ENCODE results near the gene RXFP1.
"Not testable (repeated sequence)": the region's sequence is repeated elsewhere in the genome, so short reads cannot be mapped to it uniquely, and the experiment has no call there.

The RXFP1 gene

DNA sequence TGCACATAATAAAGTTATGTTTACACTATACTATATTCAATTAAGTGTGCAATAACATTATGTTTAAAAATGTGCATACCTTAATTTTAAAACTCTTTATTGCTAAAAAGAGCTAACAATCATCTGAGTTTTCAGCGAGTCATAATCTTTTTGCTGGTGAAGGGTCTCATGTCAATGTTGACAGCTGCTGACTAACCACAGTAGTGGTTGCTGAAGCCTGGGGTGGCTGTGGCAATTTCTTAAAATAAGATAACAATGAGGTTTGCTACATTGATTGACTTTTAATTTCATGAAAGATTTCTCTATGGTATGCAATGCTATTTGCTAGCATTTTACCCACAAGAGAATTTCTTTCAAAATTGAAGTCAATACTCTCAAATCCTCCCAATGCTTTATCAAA, 91.4 kb downstream of the RXFP1 start:
- DNase-seq (ENCODE audit: low read depth): no peak

DNA sequence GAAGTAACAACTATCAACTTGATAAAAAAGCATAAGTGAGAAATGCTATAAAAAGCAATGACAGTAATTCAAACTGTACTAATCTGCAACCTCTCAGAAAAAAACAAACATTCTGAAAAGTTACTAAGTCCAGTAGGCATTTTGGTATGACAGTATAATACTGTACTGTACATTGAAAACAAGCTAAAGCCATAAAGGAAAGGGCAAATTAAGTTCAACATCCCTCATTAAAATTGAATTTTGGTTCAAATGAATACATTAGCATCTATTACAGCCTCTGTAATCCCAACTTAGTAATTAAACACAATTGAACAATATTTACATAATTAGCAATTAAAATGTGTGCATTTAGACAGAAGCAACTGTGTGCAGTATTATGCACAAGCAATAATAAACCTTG, 96.3 kb downstream of the RXFP1 start:
- no peak for DNase-seq (ENCODE audit: low read depth)

DNA sequence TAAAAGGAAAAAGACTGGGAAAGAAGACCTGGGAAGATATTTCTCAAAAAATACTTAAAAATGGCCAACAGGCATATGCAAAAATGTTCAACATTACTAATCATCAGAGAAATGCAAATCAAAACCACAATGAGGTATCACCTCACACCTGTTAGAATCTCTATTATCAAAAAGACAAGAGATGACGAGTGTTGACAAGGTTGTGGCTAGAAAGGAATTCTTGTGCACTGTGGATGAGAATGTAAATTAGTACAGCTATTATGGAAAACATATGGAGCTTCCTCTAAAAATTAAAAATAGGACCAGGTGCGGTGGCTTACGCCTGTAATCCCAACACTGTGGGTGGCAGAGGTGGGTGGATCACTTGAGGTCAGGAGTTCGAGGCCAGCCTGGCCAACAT, 100.0 kb downstream of the RXFP1 start:
- no peak for DNase-seq (ENCODE audit: low read depth)

DNA sequence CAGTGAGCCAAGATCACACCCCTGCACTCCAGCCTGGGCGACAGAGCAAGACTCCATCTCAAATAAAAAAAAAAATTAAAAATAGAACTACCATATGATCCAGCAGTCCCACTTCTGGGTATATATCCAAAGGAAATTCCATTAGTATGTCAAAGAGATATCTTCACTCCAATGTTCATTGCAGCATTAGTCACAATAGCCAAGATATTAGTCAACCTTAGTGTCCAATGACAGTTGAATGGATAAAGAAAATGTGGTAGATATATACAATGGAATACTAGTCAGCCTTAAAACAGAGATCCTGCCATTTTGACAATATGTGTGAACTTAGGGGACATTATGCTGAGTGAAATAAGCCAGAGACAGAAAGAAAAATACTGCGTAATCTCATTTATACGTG, 100.6 kb downstream of the RXFP1 start:
- no peak for DNase-seq (ENCODE audit: low read depth)

DNA sequence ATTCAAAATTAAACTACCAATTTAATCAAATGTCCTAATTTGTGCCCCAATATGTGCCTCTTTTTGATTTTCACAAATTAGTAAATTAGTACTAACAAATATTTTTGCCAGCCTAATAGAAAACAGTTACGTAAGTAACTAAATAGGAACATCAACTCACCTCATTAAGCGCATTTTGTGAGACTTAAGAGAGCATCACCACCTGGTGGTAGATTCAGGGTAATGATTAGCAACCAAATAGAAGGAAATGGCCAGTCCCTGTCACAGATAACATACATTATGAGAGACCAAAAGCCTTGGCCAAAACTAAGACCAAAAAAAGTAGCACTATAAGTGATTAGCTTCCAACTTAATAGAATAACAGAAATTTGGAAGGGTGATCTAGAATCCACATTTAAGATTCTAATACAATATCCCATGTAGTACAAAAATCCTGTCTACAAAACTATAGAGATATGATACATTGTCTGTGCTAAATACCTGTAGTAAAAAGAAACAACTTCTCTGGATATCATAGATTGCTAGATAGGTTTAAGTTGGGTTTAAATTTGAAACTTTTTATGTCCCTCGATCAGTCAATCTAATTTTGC, 103.3 kb downstream of the RXFP1 start:
- no peak for DNase-seq (ENCODE audit: low read depth)

DNA sequence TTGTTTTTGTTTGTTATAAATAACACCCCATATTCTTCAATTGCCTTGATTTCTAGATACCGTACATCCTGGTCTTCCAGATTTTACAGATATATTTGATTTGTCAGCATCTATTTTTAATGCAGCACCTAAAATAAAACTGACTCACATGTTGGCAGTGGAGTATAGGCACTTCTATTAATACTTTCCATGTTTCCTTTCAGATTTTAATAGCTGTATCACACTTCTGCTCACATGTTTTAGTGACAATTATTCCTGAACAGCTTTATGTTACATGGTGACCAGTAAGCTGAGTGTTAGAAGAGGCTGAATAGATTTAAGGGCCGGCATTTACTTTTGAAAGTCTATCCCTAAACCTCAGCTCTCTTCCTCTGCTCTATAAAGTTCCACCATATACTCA, 103.9 kb downstream of the RXFP1 start:
- no peak for DNase-seq (ENCODE audit: low read depth)

DNA sequence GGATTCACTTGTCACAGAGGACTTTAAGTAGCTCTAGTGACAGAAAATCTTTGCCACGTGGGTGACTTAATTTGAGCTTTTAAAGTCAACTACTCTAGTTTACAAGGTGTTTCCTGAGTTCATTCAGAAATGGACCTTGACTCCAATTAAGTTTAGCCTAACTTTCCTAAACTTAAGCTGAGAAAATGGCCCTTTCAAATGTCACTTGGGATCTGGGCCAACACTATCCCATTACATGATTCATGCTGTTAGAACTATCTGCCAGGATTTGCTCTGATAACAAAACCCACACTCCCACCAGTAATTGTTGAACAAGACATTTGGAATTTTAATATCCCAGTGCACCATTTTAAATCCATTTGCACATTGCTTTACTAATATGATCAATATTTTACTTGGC, 109.2 kb downstream of the RXFP1 start:
- DNase-seq (ENCODE audit: low read depth): no peak

DNA sequence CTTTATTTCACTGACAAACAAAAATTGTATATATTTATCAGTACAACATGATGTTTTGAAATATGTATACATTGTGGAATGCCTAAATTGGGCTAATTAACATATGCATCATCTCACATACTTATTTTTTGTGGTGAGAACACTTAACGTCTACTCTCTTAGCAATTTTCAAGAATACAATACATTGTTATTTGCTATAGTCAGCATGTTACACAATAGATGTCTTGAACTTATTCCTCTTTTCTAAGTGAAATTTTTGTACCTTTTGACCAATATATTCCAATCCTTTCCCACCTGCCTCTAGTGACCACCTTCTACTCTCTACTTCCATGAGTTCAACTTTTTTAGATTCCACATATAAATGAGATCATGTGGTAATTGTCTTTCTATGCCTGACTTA, 114.9 kb downstream of the RXFP1 start:
- no peak for DNase-seq (ENCODE audit: low read depth)

DNA sequence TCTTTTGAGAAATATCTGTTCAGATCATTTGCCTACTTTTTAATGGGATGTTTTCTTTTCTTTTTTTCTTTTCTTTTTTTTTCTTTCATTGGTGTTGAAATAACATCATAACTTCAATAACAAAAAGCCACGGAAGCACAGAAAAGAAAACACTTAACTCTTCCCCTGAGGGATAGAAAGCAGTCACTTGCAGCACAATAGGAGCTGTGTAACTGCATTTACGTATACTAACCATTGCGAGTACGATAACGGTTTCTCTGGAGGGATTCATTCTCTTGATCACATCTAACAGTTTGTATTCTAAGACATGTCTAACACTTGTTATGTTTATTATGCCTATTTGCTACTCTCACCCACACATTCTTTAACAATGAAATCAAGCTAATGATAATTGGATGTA, 122.7 kb downstream of the RXFP1 start:
- no peak for DNase-seq (ENCODE audit: low read depth)

DNA sequence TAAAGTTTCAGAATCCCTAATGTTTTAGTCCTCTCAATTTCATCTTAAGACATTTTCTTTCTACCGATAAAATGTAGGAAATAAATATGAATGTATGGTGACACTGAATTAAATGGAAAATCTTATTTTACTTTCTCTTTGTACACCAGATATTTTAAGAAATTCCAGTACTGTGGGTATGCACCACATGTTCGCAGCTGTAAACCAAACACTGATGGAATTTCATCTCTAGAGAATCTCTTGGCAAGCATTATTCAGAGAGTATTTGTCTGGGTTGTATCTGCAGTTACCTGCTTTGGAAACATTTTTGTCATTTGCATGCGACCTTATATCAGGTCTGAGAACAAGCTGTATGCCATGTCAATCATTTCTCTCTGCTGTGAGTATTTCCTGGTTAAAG, 123.1 kb downstream of the RXFP1 start:
- no peak for DNase-seq (ENCODE audit: low read depth)

DNA sequence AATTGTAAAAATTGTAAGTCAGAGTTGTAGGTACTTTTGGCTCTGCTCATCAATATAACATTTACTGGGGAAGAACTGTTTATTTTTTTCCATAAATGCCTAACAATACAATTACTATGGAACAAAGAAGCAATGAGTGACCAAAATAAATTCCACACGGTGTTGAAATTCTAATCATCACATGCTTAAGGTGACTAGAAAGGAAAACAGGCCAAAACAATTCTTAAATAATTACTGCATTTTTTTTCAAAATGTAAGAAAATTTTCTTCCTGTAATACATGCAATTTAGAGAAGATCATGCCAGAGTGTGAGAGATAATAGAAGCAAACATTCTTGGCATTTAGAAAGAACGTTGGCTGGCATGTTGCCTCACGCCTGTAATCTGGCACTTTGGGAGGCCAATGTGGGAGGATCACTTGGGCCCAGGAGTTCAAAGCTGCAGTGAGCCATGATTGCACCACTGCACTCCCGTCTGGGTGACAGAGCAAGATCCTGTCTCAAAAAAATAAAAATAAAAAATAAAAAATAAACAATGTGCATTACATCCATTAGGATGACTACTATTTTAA, 127.5 kb downstream of the RXFP1 start:
- no peak for DNase-seq (ENCODE audit: low read depth)

DNA sequence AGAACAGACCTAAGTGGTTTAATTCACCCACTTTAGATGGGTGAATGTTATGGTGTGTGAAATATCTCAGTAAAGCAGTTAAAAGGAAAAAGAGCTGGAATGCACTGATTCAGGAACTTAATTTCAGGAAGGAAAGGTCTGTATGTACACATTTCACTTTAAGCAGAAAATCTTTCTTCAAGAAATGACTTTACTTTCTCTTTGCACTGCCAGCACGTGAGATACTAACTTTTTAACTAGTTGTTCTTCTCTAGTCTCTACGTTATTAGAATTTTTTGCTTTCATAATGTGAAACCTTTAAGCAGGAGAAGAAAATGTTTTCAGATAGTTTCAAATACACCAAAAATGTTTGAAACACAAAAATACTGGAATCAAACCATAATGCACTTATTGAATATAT, 131.2 kb downstream of the RXFP1 start:
- DNase-seq (ENCODE audit: low read depth): no peak

DNA sequence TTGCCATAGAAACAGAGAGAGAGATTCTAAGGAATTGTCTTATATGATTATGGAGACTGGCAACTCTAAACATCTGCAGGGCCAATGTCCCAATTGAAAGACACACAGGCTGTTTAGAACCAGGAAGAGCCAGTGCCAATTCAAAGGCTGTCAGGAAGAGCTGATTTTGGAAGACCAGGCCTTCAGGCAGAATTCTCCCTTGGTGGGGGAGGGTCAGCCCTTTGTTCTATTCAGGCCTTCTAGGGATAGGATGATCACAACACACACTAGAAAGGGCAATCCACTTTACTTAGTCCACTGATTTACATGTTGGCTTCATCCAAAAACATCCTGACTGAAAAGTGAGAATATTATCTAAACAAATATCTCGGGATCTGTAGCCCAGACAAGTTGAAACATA, 134.8 kb downstream of the RXFP1 start:
- no peak for DNase-seq (ENCODE audit: low read depth)

DNA sequence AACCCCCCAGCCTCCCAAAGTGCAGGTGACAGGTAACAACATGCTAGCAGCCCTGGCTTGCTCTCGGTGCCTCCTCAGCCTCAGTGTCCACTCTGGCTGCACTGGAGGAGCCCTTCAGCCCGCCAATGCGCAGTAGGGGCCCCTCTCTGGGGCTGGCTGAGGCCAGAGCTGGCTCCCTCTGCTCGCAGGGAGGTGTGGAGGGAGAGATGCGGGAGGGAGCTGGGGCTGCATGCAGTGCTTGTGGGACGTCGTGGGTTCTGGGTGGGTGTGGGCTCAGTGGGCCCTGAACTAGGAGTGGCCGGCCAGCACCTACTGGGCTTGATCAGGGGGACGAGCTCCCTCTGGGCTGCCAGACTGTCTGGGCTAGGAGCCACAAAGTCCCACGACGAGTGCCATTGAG, 135.6 kb downstream of the RXFP1 start:
- DNase-seq (ENCODE audit: low read depth): no peak

DNA sequence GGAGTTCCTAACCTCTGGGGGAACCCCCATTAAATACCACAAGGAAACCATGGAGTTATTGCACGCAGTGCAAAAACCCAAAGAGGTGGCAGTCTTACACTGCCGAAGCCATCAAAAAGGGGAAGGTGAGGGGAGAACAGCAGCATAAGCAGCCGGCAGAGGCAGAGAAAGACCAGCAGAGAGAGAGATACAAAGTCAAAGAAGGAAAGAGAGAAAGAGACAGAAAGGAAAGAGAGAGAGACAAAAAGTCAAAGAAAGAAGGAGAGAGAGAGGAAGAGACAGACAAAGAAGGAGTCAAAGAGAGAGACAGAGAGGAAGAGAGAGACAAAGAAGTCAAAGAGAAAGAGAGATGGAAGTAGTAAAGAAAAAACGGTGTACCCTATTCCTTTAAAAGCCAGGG, 141.6 kb downstream of the RXFP1 start:
- DNase-seq (ENCODE audit: low read depth): not testable (repeated sequence)

DNA sequence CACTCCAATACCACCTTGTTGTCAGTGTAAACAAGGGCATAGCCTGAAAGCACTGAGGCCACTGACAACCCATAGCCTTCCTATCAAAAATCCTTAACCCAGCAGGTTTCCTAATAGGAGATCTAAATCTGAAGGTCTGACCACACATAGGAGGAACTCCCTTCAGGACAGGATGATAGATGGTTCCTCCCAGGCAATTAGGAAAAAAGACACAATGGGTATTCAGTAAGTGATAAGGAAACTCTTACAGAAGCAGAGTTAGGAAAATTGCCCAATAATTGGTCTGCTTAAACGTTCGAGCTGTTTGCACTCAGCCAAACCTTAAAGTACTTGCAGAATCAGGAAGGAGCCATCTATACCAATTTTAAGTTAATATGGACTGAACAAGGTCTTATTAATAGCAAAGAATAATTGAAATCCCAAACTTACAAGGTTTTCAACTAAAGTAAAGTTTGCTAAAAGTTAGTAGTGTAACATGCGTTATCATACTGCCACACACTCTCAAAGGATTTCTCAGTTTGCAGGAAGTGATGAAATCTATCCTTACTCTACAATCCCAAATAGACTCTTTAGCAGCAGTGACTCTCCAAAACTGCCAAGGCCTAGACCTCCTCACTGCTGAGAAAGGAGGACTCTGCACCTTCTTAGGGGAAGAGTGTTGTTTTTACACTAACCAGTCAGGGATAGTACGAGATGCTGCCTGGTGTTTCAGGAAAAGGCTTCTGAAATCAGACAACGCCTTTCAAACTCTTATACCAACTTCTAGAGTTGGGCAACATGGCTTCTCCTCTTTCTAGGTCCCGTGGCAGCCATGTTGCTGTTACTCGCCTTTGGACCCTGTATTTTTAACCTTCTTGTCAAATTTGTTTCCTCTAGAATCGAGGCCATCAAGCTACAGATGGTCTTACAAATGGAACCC, 142.3 kb downstream of the RXFP1 start:
- DNase-seq (ENCODE audit: low read depth): not testable (repeated sequence)

DNA sequence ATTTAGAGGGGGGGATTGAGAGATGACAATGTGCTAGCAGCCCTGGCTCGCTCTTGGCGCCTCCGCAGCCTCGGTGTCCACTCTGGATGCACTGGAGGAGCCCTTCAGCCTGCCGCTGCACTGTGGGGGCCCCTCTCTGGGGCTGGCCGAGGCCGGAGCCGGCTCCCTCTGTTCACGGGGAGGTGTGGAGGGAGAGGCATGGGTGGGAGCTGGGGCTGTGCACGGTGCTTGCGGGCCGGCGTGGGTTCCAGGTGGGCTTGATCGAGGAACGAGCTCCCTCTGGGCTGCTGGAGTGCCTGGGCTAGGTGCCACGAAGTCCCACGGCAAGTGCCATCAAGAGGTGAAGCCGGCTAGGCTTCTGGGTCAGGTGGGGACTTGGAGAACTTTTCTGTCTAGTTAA, 143.1 kb downstream of the RXFP1 start:
- no peak for DNase-seq (ENCODE audit: low read depth)

DNA sequence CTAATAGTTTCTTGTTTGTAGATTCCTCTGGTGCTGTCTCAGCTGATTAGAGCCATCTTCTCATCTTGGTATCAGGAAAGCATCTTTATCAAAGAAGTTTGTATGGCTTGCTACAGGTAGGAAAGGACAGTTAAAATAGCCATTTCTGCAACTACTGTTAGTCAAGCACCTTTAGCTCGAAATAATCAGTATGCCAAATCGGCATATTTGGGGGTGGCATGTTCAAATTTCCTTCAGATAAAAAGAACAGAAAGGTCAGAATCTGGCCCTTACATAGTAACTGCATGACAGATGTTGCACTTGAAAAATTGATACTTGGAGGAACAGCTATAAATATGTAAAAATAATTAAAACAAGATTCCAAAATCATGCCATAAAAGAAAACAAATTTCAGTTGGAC, 145.2 kb downstream of the RXFP1 start:
- DNase-seq (ENCODE audit: low read depth): no peak

DNA sequence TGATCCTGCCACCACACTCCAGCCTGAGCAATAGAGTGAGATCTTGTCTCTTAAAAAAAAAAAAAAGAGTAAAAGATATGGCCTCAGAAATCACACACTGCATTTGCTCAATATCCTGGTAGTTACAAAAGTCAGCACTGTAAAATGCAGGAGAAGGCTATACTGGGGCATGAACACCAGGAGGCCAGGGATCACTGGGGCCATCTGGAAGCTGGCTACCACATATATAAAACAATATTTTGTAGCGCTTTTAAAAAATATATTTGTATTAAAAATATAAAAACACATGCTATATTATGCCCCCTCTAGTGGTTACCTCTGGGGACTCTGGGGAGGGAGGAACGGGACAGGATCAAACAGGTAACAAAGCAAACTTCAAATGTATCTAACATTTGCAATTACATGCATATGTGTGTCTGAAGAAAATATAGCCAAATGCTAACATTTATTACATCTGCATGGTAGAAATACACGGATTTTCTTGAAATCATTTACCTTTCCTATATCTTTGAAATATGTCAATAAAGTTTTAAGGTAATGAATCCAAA, 146.0 kb downstream of the RXFP1 start:
- DNase-seq (ENCODE audit: low read depth): no peak

DNA sequence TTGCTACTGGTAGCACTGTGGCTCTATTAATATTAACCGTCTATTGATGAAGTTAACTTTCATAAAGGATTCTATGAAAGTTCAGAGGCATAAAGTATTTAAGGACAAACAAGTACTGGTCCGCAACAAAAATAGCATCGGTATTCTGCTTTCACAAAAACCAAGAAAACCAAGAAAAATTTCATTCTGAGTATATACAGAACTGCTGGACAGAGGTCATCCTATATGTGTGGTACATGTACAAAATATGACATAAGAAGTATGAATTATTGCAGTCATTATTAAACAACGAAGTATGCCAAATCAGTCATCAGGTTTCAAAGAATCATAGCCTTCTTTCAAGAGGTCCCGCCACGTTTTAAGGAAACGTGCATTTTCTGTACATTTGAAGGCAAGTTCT, 147.6 kb downstream of the RXFP1 start:
- DNase-seq (ENCODE audit: low read depth): no peak

DNA sequence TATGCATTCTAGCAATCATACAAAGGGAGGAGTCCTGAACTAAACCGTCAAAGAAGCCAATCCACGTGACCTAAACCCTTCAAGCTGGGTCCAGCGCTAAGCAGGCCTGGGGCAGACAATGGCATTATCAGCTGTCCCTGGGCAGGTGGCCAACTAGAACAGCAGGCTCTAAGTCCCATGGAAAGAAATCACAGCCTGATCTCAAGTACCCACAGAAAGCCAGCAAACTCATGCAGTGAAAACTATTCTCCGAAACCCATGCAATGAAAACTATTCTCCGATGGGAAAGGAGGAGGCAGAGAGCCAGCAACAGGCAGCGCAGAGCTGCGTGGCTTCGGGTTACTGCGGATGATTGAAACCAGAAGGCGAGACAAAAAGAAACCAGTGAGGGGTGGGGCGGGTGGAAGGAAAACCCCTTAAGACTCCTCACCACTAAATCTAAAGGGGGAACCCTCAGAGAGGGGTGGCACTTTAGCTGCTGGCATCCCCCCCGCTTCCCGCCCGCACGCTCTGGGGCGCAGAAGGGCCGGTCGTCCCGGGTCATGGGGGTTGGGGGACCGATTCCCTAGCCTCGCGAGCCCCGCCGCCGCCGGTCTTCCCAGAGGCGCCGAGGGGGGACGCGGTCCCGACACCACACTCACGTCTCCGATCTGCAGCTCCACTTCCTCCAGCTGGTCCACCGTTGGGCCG, 149.4 kb downstream of the RXFP1 start:
- DNase-seq (ENCODE audit: low read depth): peak; percentile 8

DNA sequence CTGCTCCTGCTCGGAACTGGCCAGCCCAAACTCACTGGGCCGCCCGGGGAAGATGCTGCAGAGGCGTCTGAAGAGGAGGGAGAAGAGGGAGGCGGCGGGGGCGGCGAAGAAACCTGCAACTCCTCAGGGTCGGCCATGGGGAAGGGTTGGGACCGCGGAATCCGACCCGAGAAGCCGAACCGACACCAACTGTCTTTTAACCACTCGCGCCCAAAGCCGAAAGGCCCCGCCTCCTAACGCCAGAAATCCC, 149.9 kb downstream of the RXFP1 start, which contains the start of gene C4orf46:
TSS of gene C4orf46 (minus strand) at position 223 of the 250 bp plus-strand sequence. CDS start at position 137, 86 bp downstream.
- DNase-seq (ENCODE audit: low read depth): no peak
